ENCODE data around the gene FOLR3.
"Not testable (repeated sequence)": the region's sequence is repeated elsewhere in the genome, so short reads cannot be mapped to it uniquely, and the experiment has no call there.

The FOLR3 gene

DNA sequence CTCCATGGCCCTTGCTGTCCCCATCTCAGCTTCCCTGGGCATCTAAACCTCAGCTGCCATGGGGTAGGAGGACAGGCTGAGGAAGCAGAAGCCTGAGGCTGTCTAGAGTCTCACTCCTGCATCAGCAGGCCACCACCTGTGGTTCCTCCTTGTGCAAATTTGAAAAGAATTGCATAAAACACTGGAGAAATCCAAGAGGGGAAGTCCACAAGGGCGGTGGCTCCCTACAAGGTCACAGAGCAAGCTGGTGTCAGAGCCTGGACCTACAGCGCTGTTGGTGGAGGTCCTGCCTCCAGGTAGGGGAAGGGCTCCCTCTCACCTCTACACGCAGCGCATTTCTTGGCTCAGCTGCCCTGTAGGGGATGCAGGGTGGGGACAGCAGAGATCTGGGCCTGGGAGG is at the start of gene FOLR3:
Gene FOLR3 (plus strand): TSS at position 253 of the 400 bp plus-strand sequence. CDS start 228 bp downstream, outside the sequence.
- DNase-seq = not testable (repeated sequence)

DNA sequence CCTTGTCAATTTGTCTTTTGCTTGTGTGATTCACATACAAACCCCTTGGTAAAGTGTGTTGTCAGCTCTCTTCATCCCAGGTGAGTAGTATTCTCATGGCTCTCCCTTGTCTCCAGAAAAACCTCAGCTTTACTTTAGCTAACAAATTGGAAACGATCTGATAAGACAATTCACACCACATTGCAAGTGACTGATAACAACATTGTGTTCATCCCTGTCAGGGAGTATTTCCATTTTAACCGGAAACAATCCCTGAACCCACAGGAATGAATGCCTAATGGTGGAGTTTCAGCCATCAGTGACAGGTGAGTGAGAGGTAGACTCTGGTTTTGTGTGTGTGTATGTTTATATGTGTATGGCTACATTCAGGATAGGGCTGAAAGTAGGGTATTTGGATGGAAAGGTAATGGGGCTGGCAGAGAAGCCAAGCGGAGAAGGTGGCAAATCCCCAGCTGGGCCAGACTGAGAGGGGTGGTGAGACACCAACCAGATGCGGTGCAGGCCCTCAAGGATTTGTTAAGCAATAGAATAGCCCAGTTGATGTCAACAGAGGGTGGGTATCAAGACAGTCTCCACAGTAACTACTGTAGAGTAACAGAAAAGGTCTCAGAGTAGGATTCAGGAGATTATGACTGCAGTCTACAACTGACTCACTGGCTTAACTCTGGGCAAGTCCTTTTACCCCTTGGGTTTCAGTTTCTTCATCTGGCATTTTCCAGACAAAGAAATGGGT is 47.3 kb upstream of the FOLR3 start:
- no peak for DNase-seq

DNA sequence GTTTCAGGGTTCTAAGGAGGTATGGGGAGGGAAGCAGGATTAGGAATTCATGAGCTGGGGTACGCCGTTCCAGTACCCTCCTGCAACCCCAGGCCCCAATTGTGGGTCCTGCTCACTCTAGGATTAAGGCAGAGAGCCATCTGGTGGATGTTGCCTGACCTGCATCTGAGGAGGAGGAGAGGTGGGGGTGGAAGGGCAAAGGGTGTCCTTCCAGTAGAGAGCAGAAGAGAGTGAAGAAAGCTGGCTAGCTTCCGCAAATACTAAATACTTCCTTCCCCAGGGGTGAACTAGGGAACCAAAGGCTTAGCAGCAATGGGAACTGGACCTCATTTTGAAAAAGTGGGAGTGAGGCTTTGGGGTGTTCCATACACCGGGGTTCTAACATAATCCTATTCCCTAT is 44.2 kb upstream of the FOLR3 start:
- DNase-seq = peak; percentile 28 to 79

DNA sequence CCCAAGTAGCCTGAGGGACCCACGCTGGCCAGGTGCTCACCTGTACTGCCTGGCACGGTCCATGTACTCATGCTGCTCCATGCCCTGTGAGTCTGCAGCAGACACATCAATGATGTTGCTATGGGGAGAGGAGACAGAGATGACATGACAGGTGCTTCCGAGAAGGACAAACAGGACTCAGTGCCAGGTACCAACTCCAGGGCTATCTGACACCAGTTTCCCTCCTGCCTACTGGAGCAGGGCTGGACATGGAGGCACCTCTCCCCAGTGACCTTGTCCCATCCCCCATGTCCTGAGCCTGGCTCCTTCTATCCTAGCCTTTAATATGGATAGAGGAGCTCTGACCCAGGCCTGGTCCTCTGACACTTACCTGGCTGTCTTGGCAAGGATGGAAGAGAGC is 36.8 kb upstream of the FOLR3 start:
- DNase-seq = no peak

DNA sequence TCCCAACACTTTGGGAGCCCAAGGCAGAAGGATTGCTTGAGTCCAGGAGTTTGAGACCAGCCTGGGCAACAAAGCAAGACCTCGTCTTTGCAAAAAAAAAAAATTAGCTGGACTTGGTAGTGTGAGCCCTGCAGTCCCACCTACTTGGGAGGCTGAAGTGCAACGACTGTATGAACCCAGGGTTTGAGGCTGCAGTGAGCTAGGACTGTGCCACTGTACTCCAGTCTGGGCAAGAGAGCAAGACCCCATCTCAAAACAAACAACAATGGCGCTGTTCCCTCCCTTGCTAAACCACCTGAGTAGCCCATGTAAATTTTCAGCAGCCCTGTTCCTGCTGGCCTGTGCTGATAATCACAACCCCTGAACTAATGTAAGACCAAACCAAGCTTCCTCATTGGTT is 35.5 kb upstream of the FOLR3 start:
- no peak for DNase-seq

DNA sequence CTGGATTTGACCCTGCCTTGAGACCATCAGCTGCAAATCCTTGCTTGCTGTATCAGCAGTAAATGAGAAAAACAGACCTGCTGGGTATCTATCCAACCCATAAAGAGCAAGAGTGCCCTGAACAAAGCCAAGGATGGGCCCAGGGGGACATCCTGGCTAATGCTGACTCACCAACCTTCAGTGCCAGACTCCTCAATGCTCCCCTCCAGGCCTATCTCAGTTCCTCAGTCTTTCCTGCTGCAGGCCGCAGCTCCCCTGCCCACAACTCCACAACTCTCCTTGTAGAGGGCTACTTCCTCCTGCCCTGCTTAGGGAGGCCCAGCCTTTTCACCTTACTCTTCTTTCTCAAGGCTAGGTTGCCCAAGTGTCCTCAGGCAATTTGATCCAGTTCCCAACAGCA is 35.1 kb upstream of the FOLR3 start:
- peak in 1 of 2 donors; percentile 98 for DNase-seq

DNA sequence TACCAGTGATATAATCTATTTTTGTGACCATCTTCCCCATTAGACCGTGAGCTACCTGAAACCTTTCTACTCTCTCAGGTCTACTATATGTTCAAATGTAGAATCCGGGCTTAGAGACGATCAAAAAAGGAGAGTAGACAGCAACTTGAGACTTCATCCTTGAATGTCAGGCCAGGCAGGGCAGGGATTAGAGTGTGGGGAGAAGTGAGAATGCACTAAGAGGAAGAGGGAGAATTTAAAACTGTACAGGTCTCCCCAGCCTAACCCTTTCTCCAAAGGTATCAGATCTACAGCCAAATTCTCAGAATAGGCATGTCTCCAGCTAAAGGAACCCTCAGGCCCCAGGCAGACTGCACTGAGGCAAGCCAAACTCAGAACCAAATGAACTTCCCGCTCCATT is 33.4 kb upstream of the FOLR3 start:
- no peak for DNase-seq

DNA sequence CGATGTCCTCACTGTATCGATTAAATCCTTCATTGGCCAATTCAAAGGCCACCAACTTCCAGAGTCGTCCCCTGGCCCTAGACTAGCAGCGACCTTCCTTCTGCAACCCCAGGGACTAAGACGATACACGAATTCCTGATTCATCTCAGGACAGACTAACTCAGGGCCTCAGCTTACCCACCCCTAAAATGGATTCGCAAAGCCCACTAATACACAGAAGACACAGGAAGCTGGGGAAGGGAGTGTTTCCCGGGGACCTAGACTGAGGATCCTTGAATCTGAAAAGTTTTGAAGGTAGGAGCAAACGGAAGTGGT is 32.9 kb upstream of the FOLR3 start:
- no peak for DNase-seq

DNA sequence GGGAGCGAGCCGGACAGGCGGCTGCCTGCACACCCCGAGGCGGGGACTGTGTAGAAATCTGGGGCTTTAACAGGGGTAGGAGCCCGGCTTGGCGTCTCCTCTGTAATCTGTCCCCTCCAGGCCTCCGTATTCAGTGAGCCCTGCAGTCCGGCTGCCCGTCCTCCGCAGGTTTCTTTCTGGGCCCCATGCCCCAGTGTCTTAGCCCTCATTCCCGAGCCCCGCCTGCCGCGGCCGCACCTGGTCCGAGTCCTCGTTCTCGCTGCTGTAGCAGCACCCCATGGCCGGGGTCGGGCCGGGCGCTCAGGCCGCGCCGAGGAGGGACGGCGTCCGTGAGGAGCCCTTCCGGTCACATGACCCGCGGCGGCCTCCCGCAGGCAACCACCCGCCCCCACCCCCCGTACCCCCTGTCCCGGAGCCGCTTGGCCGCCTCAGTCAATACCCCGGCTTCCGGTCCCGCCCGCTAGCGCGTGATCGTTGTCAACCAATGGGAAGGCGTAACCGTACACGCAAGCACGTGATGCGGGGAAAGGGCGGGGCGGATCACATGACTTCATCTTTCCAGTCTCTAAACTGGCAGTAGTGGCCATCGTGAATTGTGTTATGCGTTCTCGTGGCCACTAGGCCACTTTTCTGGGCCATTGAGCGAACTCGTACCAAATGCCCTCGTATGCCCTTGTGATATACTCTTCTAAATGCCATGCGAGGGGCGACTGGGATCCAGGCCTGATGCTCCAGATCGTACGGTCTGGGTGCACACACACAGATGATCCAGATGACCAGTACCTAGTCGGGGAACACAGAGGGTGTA is 32.4 kb upstream of the FOLR3 start, which contains the start of gene LAMTOR1:
Gene LAMTOR1 (minus strand): TSS at position 352 of the 808 bp plus-strand sequence. CDS start 73 bp downstream, at position 279.
- peak; percentile 92 to 96 for DNase-seq

DNA sequence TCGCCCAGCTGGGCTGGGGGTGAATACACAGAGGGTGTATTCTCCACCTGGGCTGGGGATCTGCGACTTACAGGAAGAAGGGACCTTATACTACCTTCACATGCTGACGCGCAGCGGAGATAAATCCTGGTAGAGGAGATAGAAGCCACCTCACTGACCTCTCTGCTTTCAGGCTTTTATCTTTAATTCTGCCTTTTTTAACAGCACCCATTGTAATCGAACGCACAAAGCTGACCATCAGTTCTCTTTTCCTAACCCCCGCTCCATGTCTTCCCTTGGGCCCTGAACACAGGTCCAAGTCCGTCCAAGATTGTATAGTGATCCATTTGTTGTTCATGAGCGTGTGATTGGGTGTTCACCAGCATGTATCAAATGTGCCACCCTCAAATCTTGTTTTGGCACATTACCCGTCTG is 31.8 kb upstream of the FOLR3 start:
- DNase-seq = no peak

DNA sequence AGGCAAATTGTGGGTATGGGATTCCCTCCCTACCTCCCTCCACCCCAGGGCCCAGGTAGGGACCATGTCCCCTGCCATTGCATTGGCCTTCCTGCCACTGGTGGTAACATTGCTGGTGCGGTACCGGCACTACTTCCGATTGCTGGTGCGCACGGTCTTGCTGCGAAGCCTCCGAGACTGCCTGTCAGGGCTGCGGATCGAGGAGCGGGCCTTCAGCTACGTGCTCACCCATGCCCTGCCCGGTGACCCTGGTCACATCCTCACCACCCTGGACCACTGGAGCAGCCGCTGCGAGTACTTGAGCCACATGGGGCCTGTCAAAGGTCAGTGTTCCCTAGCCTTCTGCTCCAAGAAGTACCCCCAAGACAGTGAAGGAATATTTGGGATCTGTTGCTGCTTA is 29.6 kb upstream of the FOLR3 start, which contains the start of gene TOMT:
Gene TOMT (plus strand): TSS at position 37 of the 400 bp plus-strand sequence. CDS start 28 bp downstream, at position 65.
- DNase-seq = no peak

DNA sequence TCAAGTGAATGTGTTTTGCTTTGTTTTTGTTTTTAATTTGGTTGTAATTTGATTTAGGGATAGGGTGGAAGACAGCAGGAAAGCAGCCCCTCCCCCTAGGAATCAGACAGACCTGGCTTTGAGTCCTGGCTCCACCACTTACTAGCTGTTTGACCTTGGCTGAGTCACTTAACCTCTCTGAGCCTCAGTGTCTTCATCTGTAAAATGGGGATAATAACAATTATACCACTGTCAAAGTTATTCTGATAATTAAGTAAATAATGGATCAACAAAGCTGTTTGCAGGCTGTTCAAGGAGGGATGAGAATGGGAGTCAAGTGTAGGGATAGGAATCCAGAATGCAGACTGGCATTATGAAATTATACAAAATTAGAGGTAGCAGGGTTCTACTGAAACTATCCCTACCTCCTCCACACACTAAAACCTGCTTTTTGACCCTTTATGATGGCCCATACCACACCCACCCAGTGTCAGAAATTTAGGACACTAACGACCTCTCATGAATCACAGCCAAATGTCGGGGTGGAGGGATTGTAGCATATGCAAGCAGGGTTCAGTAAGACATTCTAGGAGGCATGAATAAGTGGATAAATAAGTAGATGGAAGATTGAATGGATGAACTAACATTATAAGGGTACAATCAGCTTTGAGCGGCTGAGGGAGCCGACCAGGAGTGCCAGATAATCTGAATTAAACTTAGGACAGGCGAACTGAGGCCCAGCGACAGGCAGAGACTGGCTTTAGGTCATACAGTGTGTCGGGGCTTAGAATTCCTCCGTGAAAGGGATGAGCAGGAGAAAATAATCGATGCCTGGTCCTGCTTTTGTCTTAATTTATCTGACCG is 24.0 kb upstream of the FOLR3 start:
- no peak for DNase-seq

DNA sequence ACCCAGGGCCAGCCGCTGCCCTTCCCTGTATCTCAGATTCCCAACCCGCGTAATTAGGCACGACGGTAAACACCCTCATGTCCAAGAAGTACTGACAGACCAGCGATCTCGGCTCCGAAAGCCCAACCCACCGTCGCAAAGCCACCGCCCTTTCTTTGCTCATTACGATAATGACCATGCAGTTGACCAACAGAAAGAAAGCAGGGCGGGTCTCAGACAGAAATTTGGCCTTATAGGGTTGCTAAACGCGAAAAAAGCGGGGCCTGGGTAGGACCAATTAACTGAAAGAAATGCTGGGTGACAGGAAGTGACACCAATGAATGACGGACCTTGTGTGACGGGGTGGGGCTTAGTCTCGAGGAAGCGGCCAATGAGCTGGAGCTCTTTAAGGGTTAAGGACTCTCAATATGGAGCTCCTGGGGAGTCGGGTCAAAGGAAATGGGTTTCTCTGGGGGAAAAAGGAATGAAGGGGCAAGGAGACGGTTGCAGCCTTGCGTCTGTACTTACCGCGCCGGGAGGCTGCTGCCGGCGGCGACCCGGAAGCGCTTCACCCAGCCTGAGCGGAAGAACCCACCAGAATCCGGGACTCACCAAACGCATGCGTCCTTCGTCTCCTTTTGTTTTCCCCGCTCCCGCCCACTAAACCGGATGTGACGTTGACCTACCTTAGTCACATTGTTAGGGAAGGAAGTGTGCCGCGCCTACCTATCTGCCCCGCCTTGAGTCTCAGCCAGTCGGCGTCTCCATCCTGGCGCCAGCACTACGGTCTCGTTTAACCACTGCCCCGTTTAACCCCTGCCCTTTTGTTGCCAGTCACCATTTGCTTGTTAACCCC is 23.2 kb upstream of the FOLR3 start, which contains the start of gene ANAPC15:
Gene ANAPC15 (minus strand): TSS at position 553 of the 835 bp plus-strand sequence. CDS start 1,419 bp downstream, outside the sequence.
- peak; percentile 91 to 97 for DNase-seq

DNA sequence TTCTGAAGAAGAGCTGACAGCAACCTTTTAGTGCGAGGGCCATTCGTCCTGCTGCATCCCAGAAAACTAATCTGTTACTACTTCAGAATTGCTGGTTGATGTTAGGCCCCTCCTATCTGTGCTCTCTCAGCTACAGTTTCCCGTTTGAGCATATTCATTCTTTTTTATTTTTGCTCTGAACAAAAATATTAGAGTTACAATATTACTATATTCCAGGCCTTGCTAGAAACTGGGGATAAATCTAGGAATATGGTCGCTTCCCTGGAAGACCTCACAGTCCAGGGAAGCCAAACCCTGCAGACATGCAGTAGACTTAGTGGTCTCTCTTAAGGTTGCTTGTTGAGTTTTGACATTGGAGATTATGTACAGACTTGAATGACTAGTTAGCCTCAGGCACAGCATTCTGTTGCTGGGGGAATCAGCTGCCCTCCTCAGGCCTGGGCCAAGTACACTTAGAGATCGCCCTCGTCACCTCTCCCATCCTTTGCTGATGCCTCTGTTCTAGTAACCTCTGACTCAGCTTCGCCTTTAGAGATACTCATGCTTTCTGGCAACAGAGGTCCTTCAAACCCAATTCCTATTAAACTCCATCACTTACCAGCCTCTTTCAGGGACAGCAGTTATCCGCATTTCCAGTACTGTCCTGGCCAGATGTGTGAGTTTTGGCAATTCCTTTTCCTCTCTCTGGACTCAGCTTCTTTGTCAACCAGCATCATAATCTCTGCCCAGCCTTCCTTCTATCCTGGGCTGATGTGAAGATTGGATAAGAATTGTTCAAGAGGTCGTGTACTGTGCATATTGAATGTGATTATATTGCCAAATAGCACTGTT is 22.3 kb upstream of the FOLR3 start:
- DNase-seq = no peak

DNA sequence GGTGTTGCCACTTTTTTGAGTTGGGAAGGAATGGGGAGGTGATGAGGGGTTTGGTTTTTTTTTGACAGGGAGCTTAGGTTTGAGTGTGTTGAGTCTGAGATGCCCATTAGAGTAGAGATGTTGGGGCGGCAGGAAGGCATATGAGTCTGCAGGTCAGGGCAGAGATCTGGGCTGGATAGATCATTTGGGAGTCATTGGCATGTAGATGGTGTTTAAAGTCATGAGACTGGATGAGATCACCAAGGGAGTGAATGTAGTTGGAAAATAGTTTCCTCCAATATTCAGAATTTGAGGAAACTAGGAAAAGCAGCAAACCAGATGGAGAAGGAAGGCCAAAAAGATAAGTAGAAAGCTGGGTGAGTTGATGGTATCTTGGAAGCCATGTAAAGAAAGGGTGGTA is 21.0 kb upstream of the FOLR3 start:
- no peak for DNase-seq

DNA sequence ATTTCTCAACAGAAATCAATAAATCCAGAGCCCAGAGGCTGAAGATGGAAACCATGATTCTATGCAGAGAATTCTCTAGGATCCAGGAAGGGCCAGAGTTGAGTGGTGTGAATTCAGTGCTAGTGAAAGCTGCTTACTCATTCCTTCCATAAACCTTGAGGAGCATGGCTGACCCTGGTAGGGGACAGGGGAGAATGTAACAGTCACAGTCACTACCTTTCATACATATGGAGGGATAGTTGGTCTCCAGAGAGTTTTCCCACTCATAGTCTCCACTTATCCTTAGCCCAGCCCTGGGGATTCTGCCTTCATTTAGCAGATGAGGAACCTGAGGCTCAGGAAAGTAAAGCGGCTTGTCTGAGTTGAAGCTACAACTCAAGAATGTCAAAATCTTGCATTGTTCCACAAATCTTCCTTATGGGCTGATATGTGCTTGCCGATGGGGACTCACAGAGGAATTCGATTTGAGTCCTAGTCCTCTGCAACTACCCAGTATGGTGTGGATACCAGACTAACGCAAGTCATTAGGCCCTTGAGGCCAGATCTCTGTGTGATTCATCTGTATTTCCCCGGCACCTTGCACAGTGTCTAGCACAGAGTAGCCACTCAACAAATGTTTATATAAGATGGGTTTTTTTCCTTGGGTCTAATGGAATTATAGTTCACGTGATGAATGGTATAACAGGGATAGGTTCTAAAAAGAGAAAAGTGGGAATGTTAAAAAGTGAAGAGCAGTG is 19.3 kb upstream of the FOLR3 start:
- DNase-seq = no peak

DNA sequence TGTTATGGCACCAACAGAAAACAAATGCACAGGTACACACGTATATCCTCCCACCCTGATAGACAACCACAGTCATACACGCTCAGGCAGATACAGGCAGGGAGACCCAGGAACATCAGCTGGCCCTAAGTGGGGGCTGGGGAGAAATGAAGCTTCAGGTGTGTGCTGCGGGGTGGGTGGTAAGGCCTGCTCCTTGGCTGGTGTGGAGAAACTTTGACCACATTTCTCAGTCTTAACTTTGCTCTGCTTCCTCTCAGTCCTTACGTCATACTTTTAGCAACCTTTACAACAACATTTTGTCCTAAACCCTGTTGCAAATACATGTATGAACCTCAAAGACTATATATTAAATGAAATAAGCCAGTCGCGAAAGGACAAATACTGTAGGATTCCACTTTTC is 16.3 kb upstream of the FOLR3 start:
- DNase-seq = no peak

DNA sequence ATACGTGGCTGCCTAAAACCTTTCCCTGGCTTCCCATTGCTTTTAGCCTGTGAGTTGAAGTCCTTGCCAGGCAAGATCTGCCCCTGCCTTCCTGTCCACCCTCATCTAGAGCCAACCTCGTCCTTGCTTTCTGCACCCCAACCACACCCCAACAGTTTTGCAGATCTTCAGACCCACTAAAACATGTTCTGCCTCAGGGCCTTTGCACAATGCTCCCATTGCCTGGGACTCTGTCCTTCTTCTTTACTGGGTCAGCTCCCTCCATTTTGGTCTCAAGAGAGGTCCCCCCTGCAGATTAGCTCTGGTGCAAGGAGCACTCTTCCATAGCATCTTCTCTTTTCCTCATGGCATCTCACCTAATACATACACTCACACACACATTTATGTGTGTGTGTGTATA is 14.6 kb upstream of the FOLR3 start:
- no peak for DNase-seq

DNA sequence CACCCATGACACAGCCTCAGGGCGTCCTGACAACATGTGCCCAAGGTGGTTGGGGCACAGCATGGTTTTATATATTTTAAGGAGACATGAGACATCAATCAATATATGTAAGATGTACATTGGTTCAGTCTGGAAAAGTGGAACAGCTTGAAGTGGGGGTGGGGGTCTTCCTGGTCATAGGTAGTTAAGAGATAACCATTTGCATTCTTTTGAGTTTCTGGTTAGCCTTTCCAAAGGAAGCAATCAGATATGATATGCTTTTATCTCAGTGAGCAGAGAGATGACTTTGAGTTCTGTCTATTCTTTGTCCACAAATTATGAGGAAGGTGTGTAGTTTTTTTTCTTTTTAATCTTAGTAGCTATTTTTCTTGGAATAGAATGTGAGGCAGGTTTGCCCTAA is 12.9 kb upstream of the FOLR3 start:
- DNase-seq = no peak

DNA sequence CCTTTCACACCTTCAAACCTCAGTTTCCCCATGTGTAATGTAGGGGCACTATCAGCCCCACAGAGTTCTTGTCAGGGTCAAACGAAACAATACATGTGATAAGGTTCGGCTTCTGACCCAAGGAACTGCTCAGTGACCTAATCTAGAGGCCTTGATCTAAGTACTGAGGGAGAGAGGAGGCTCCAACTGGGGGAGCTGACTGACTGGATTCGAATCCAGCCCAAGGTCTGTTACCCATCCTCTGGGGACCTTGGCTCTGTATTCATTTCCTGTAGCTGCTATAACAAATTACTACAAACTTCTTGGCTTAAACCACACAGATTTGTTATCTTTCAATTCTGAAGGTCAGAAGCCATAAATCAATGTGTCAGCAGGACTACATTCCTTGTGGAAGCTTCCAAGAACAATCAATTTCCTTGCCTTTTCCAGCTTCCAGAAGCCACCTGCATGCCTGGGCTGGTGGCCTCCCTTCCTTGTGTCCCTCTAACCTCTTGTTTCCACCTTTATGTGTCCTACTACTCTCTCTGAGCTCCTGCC is 12.3 kb upstream of the FOLR3 start:
- DNase-seq = no peak

Measured in bone marrow (tissue), 2 donors.